Endothelial cell of coronary artery (primary cell): ENCODE results near the gene ZSCAN23. TPM values are rescaled to one million over a fixed set of nuclear protein-coding genes. Genes with fewer than 3 reads are reported as not detected.

Experiments
- total RNA-seq: library from RNA; depleted of rRNA; stranded (reverse); fragments of >200 nt; gene quantifications from 2 replicates; pipeline ENCODE4 v1.2.3, GENCODE V29; 2014

ZSCAN23 gene
- total RNA-seq: 0.18 and 1.9 TPM in 2 replicates

GRCh38 chr6:28443112-28443773, at the start of gene ZSCAN23:
Gene ZSCAN23 (minus strand): TSS chr6:28443491. CDS start chr6:28436266, 7,225 bp downstream.

GRCh38 chr6:28399350-28400121, 43.8 kb downstream of the ZSCAN23 start, which contains the start of gene ZSCAN12:
Gene ZSCAN12 (minus strand): TSS chr6:28399747. CDS start chr6:28398405, 1,342 bp downstream.

Other genes with a start within 250 kb of the ZSCAN23 start
- gene ZSCAN9, start 218.2 kb downstream of the ZSCAN23 start, total RNA-seq: 10.7 and 14.7 TPM in 2 replicates
- 5.2 and 5.7 TPM in 2 replicates for gene ZKSCAN4, start 191.2 kb downstream of the ZSCAN23 start, total RNA-seq
- 0.27 and 0.85 TPM in 2 replicates for gene NKAPL, start 184.2 kb downstream of the ZSCAN23 start, total RNA-seq
- 9.8 and 13.5 TPM in 2 replicates for gene ZSCAN26, start 176.3 kb downstream of the ZSCAN23 start, total RNA-seq
- gene PGBD1, start 161.9 kb downstream of the ZSCAN23 start, total RNA-seq: 5.9 and 7.1 TPM in 2 replicates
- 13.4 and 17.3 TPM in 2 replicates for gene ZSCAN31, start 107.3 kb downstream of the ZSCAN23 start, total RNA-seq
- gene ZKSCAN3, start 93.5 kb downstream of the ZSCAN23 start, total RNA-seq: 3.9 and 6.1 TPM in 2 replicates
- gene ZSCAN12, start 43.7 kb downstream of the ZSCAN23 start, total RNA-seq: 2.7 and 6.3 TPM in 2 replicates
- gene GPX6, start 72.3 kb upstream of the ZSCAN23 start, total RNA-seq: not detected in 2 replicates
- not detected in 2 replicates for gene GPX5, start 82.4 kb upstream of the ZSCAN23 start, total RNA-seq